A673 (cell line): ENCODE data around the gene BHLHE23. TPM values are rescaled to one million over a fixed set of nuclear protein-coding genes. Genes with fewer than 3 reads are reported as not detected.
A peak's percentile ranks its signal among the peaks of the same experiment; 100 is the strongest.

ENCODE experiments used
- BruUV-seq: library from RNA; stranded (reverse); fragments of 400-500 nt; replicated peaks from 2 replicates; lab custom pipeline; 2021; lab: Mats Ljungman, UMichigan
- CTCF ChIA-PET: fragments of 300-600 bp; sonication (Branson Sonifier 250); formaldehyde crosslinking; loops from one replicate; lab custom pipeline; 2022; ENCODE audit warnings: antibody characterized with exemption; lab: Charles Lee
- POLR2A ChIA-PET: fragments of 300-600 bp; sonication (Branson Sonifier 250); formaldehyde crosslinking; loops from one replicate; lab custom pipeline; 2022; ENCODE audit warnings: antibody characterized with exemption; ENCODE audit not compliant: low non-redundant PET; lab: Charles Lee
- DNase-seq: peaks from one replicate; pipeline ENCODE4 v3.0.0-alpha.2; 2015; ENCODE audit warnings: low spot score
- H3K27ac ChIP-seq: fragments of 200-600 bp; sonication (generic); 2 replicates; pipeline ENCODE4 v1.5.1; 2016; ENCODE audit warnings: mixed run types, low read depth, mild to moderate bottlenecking, mixed read lengths, antibody characterized with exemption, low read length; ENCODE audit not compliant: poor library complexity, severe bottlenecking
- H3K27me3 ChIP-seq: fragments of 200-600 bp; sonication (generic); replicated peaks from 2 replicates; pipeline ENCODE4 v1.6.1; 2017; ENCODE audit warnings: mixed run types, low read depth, mild to moderate bottlenecking, mixed read lengths, antibody characterized with exemption, low read length; ENCODE audit not compliant: insufficient read depth, poor library complexity
- H3K36me3 ChIP-seq: fragments of 200-600 bp; sonication (generic); 2 replicates; pipeline ENCODE4 v1.6.1; 2016; ENCODE audit warnings: mixed run types, mild to moderate bottlenecking, mixed read lengths, antibody characterized with exemption, low read length; ENCODE audit not compliant: insufficient read depth, poor library complexity, severe bottlenecking
- H3K4me1 ChIP-seq: fragments of 200-600 bp; sonication (generic); 2 replicates; pipeline ENCODE4 v1.6.1; 2017; ENCODE audit warnings: mixed run types, mild to moderate bottlenecking, mixed read lengths, antibody characterized with exemption, low read length; ENCODE audit not compliant: insufficient read depth, poor library complexity, severe bottlenecking
- H3K4me3 ChIP-seq: fragments of 200-600 bp; sonication (generic); 2 replicates; pipeline ENCODE4 v1.5.1; 2016; ENCODE audit warnings: low read depth, mixed run types, mild to moderate bottlenecking, mixed read lengths, low read length; ENCODE audit not compliant: poor library complexity, severe bottlenecking
- H3K9me3 ChIP-seq: fragments of 200-600 bp; sonication (generic); 2 replicates; pipeline ENCODE4 v1.6.1; 2016; ENCODE audit warnings: mixed run types, low read depth, mild to moderate bottlenecking, mixed read lengths, antibody characterized with exemption, low read length; ENCODE audit not compliant: poor library complexity, severe bottlenecking
- CTCF ChIP-seq: fragments of 300-800, 200-600 bp; sonication (generic); conservative IDR thresholded peaks from 2 replicates; pipeline ENCODE4 v1.5.1; 2017; ENCODE audit warnings: low read depth, mild to moderate bottlenecking, antibody characterized with exemption, low read length, moderate library complexity, mixed read lengths
- EZH2 ChIP-seq: fragments of 200-600 bp; sonication (generic); IDR thresholded peaks from 2 replicates; pipeline ENCODE4 v1.6.1; 2017; ENCODE audit warnings: borderline replicate concordance, low read depth, mild to moderate bottlenecking, mixed read lengths, antibody characterized with exemption, low read length; ENCODE audit not compliant: poor library complexity, severe bottlenecking
- intact Hi-C: fragments of 100-400 bp; cut with micrococcal nuclease; formaldehyde crosslinking; loops from one replicate; pipeline ENCODE4 v1.10.0; 2022; ENCODE audit not compliant: unreplicated experiment
- total RNA-seq: library from RNA; stranded (reverse); gene quantifications from 2 replicates; pipeline ENCODE4 v1.2.3, GENCODE V29; 2021

BHLHE23 gene
- total RNA-seq, 1 experiment from 2014 or later: not detected

DNA sequence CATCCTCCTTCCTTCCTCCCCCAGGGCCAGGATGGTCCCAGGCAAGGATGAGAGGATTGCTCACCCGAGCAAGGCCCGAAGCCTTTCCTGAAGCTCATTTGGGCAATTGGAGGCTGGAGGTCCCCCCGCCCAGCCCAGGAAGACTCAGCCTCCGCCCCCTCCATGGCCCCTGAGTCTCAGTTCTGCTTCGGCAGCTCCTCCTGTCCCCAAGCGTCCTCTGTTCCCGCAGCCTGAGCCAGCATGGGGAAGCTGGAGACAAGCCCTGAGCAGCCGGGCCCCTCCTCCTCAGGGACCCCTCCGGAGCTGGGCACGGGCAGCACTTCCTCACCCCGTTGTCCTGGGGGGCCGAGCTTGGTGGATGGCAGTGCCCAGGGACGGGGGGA, 28.2 kb downstream of the BHLHE23 start:
- no TSS peak for BruUV-seq
- peaks cover 53% of the 10 kb centered on the region for H3K27me3 ChIP-seq

DNA sequence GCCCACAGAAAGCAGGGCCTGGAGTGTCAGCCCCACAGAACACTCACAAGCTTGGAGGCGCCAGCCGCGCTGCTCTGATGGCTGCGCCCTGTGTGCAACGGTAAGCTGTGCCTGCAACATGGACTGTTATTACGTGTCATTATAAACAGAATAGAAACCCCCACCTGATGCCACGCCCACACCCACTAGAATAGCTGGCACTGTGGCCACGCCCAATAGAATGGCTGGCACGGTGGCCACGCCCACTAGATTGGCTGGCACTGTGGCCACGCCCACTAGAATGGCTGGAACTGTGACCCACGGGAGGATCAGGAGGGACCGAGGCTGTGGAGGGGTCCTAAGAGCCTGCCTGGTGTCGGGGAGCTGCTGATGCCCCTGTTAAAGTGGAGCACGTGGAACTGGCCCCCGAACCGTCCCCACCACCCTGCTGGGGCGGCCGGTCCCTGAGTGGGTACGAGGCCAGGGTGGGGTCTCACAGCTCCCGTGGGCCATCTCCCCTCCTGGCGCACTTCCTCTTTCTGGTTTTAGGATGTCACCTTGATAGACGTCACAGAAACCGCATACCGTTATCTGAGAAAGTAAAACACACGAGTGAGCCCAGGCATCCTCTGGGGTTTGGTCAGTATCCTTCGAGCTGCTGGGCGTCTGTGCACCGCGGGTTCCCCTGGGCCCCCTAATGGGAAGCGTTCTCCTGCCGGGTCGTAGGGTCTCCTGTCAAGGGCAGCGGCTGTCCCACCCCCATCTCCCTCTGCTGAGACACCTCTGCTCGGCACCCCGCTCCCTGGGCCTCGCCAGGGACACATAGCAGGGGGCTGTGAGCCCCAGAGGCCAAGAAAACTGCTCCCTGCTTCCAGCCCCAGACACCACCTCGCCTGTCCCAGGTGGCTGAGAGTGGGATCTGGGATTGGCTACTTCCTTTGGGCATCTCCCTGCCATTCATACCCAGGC, 28.9 kb downstream of the BHLHE23 start:
- ChIA-PET POLR2A (no interaction called here), CTCF (interaction anchor here (0.6 kb wide), 1 partner anchor 26 kb away, joined by 4 read pairs; no protein-coding TSS in a partner anchor)
- H3K4me3 ChIP-seq: no peak overlapping the region
- H3K27me3 ChIP-seq: peaks cover 60% of the 10 kb centered on the region
- DNase-seq: peak; percentile 44
- no peaks in the 10 kb centered on the region for H3K36me3 ChIP-seq
- TF ChIP-seq EZH2 (no peak), CTCF (no peak)
- BruUV-seq: no TSS peak
- intact Hi-C loops: no loop called here
- H3K9me3 ChIP-seq: no peaks in the 10 kb centered on the region
- H3K4me1 ChIP-seq: peaks cover 16% of the 10 kb centered on the region
- no peak overlapping the region for H3K27ac ChIP-seq

More for the DNA sequence above, 28.2 kb downstream of the BHLHE23 start:
- DNase-seq: no peak
- intact Hi-C loops: no loop called here
- H3K36me3 ChIP-seq: no peaks in the 10 kb centered on the region
- ChIA-PET POLR2A (no interaction called here), CTCF (no interaction called here)
- peaks cover 16% of the 10 kb centered on the region for H3K4me1 ChIP-seq
- no peaks in the 10 kb centered on the region for H3K9me3 ChIP-seq
- H3K4me3 ChIP-seq: no peak overlapping the region
- TF ChIP-seq CTCF (no peak), EZH2 (no peak)
- H3K27ac ChIP-seq: no peak overlapping the region

- Histone ChIP-seq H3K36me3 (no peaks in the 10 kb centered on the region), H3K4me3 (no peak overlapping the region), H3K27me3 (peaks cover 63% of the 10 kb centered on the region), H3K9me3 (no peaks in the 10 kb centered on the region), H3K27ac (no peak overlapping the region), H3K4me1 (peaks cover 10% of the 10 kb centered on the region)
- ChIA-PET CTCF (no interaction called here), POLR2A (no interaction called here)
- TF ChIP-seq CTCF: no peak
- TF ChIP-seq EZH2: no peak
- no peak for DNase-seq
- intact Hi-C loops: no loop called here
- BruUV-seq: no TSS peak
Measured at GRCh38 chr20:62976886-62977285, 29.9 kb downstream of the BHLHE23 start.
